GM12878 (cell line): ENCODE measurements around the gene LPAR5. TPM values are rescaled to one million over a fixed set of nuclear protein-coding genes. Genes with fewer than 3 reads are reported as not detected.

ENCODE experiments used
- HDGF ChIP-seq: fragments of 450-650 bp; IDR thresholded peaks from 2 replicates; pipeline ENCODE4 v1.6.1; 2016; ENCODE audit warnings: antibody characterized with exemption
- IKZF1 ChIP-seq: fragments of 450-650 bp; conservative IDR thresholded peaks from 2 replicates; pipeline ENCODE4 v1.6.1; 2017; ENCODE audit warnings: antibody characterized with exemption, mild to moderate bottlenecking
- IRF3 ChIP-seq: fragments of 450-650 bp; IDR thresholded peaks from 2 replicates; pipeline ENCODE4 v1.6.1; 2014; ENCODE audit warnings: mild to moderate bottlenecking
- LARP7 ChIP-seq: fragments of 450-650 bp; IDR thresholded peaks from 2 replicates; pipeline ENCODE4 v1.6.1; 2017; ENCODE audit warnings: mild to moderate bottlenecking
- PAX5 ChIP-seq: IDR thresholded peaks from 2 replicates; pipeline ENCODE4 v1.6.1; 2011; ENCODE audit warnings: low read depth, low read length, borderline replicate concordance
- RB1 ChIP-seq: fragments of 450-650 bp; formaldehyde crosslinking; IDR thresholded peaks from 2 replicates; pipeline ENCODE4 v1.6.1; 2017; ENCODE audit warnings: mild to moderate bottlenecking, borderline replicate concordance
- SRF ChIP-seq, 2 experiments: IDR thresholded peaks; 2 replicates each; pipeline ENCODE4 v1.6.1; 2011; ENCODE audit warnings: low read depth in 2 of 2, low read length in 2 of 2, mild to moderate bottlenecking in 1 of 2, moderate library complexity in 1 of 2
- STAT3 ChIP-seq: IDR thresholded peaks from 2 replicates; pipeline ENCODE4 v1.6.1; 2011; ENCODE audit warnings: low read depth, low read length, improper control_type of control experiment
- TAF1 ChIP-seq: IDR thresholded peaks from 2 replicates; pipeline ENCODE4 v1.6.1; 2011; ENCODE audit warnings: mild to moderate bottlenecking, low read depth, low read length, borderline replicate concordance
- TARDBP ChIP-seq: IDR thresholded peaks from 2 replicates; pipeline ENCODE4 v1.6.1; 2016; ENCODE audit warnings: borderline replicate concordance
- ZNF622 ChIP-seq: fragments of 450-650 bp; IDR thresholded peaks from 2 replicates; pipeline ENCODE4 v1.6.1; 2017; ENCODE audit warnings: mild to moderate bottlenecking, inconsistent platforms
- polyA plus RNA-seq, 11 experiments: library from polyadenylated mRNA; depleted of rRNA in 4 of 11; unstranded in 6 of 11; stranded (reverse) in 5 of 11; fragments of >200 nt; fragmentation: Nextera tagmentation in 4 of 11; fragmentation: Illumina TruSeq in 1 of 11; extraction: Ambion mirVana in 4 of 11; extraction: Trizol in 1 of 11; gene quantifications; 1 replicate in 1 of 11; 2 replicates in 10 of 11; pipeline versions ENCODE4 v1.2.1 to v1.2.3, GENCODE V29; 2011 to 2016; ENCODE audit warnings: inconsistent platforms in 2 of 11, missing spikeins in 2 of 11, low read depth in 1 of 11
- total RNA-seq, 4 experiments: library from RNA; depleted of rRNA in 3 of 4; stranded (reverse); fragments of >200 nt in 3 of 4; fragmentation: Illumina TruSeq in 1 of 4; extraction: Trizol in 1 of 4; gene quantifications; 2 replicates each; pipeline versions ENCODE4 v1.2.1 to v1.2.3, GENCODE V29; 2013 to 2021
- TF ChIP-seq, protein P1 (sequence below): fragments of 450-650 bp; IDR thresholded peaks from 2 replicates; pipeline ENCODE4 v1.6.1; 2017; ENCODE audit warnings: low read depth, mild to moderate bottlenecking, moderate library complexity

Gene LPAR5
- total and polyA plus RNA-seq, 10 of the 15 experiments (the other 5 are each of a cell fraction or from before 2014, with no cell fraction given): 1.3 to 7.9 (median 5.3) TPM

GRCh38 chr12:6632026-6632983, 3.5 kb downstream of the LPAR5 start (continued):
- TF ChIP-seq IKZF1: peak; percentile 45
- TF ChIP-seq TAF1: peak; percentile 84
- TF ChIP-seq TARDBP: 0 out of 2 replicates have a peak, but pooled peaks have one; percentile 26
- TF ChIP-seq, protein P1, sequence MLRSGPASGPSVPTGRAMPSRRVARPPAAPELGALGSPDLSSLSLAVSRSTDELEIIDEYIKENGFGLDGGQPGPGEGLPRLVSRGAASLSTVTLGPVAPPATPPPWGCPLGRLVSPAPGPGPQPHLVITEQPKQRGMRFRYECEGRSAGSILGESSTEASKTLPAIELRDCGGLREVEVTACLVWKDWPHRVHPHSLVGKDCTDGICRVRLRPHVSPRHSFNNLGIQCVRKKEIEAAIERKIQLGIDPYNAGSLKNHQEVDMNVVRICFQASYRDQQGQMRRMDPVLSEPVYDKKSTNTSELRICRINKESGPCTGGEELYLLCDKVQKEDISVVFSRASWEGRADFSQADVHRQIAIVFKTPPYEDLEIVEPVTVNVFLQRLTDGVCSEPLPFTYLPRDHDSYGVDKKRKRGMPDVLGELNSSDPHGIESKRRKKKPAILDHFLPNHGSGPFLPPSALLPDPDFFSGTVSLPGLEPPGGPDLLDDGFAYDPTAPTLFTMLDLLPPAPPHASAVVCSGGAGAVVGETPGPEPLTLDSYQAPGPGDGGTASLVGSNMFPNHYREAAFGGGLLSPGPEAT: peak; percentile 31; the same call in 1 of the 2 replicates
- TF ChIP-seq HDGF: 0 out of 2 replicates have a peak, but pooled peaks have one; percentile 38
- peak; percentile 53 to 89; a peak in 3 of 4 replicates for TF ChIP-seq SRF (IDR thresholded peaks at IDR 0.05; ENCODE audit: low read depth in 2 of 2, low read length in 2 of 2)
- peak; percentile 84; the same call in 1 of the 2 replicates for TF ChIP-seq PAX5
- no peak for TF ChIP-seq LARP7
- no peak for TF ChIP-seq IRF3
- peak; percentile 21; the same call in 1 of the 2 replicates for TF ChIP-seq RB1
- TF ChIP-seq ZNF622: no peak
- TF ChIP-seq STAT3: no peak
